A549 treated with Hydrocortisone at 1 μM for 4 hours (cell line): Measurements from ENCODE around the gene C3orf49. TPM values are rescaled to one million over a fixed set of nuclear protein-coding genes. Genes with fewer than 3 reads are reported as not detected.

ENCODE experiments used
- total RNA-seq: library from RNA; stranded (reverse); fragments of 200-300 nt; extraction: Qiagen RNA extraction; gene quantifications from 5 replicates; pipeline ENCODE4 v1.2.3, GENCODE V29; 2022

Gene C3orf49, protein sequence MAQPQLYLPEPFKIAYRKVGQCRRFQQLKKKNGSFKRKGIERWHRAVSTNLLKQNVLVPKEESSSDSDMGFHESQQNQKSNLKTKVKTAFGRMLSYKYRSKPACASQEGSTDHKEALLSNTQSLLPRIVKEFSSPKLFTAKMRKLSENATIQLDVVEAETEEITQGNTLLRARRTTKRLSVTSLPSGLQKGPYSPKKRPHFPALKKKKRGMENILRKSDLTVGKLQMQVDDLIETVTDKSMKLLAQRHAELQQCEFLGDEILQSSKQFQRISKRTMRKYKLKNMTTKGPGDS
- not detected in 5 replicates for total RNA-seq

DNA sequence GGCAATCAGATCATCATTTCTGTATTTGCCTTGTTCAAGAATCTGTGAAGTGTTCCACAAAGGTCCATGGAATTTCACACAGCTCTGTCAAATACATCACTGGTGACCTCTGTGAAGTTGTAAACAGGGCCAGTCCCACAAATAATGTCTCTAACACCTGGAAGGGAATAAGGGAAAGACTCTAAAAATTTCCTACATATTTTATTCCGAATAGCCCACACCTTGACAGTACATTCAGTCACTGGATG is at the start of gene C3orf49:
C3orf49 (plus strand) TSS at position 149 of the 248 bp plus-strand sequence. CDS start 173 bp downstream, outside the sequence.

DNA sequence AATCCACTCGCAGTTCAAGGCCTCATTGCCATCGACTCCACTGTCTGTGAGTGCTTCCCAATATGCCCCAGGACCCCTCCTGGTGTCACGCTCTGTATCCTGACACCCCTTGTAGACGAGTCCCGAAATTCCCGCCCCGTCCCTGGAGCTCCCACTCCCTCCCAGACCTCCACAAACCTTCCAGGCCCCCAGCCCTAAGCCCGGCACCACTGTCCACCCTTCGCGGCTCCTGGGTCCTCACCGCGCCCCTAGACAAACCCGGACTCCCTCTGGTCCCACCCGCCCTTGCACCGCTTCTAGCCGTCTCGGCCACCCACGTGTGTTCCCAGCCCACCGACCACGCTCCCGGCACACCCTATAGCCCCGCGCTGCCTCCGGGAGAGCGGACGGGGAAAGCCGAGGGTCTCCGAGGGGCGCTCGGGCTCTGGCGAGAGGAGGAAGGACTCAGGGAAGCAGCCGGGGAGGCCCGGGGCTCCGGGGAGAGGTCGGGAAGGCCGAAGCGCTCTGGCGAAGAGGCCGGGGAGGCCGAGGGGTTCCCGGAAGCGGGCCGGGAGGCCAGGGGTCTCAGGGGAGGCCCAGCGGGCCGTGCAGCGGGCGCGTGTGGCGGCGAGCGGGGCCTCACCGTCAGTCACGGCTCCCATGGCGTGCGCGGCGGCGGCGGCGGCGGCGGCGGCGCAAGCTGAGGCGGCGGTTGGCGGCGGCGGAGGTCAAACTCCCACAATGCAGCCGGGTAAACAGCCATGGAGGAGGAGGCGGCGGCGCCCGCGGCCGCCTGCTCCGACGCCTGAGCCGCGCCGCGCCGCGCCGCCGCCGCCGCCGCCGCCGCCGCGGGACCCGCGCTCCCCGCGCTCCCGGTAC is 44.3 kb downstream of the C3orf49 start, which contains the start of the genes ATXN7 and THOC7:
ATXN7 (plus strand) TSS at position 718 of the 858 bp plus-strand sequence. CDS start 48,732 bp downstream, outside the sequence.
THOC7 (minus strand) TSS at position 656 of the 858 bp plus-strand sequence; CDS start at position 641, 15 bp downstream.

Other genes with a start within 250 kb of the C3orf49 start
- not detected in 5 replicates for gene SNTN, start 166.6 kb upstream of the C3orf49 start, total RNA-seq
- gene THOC7, start 44.5 kb downstream of the C3orf49 start, total RNA-seq, result 56.5 to 68.8 TPM (median 61.5 TPM) in 5 replicates
- gene ATXN7, start 44.6 kb downstream of the C3orf49 start, total RNA-seq, result 2.8 to 5.6 TPM (median 4.5 TPM) in 5 replicates
- gene SCAANT1, start 93.1 kb downstream of the C3orf49 start, total RNA-seq, result not detected in 5 replicates
- 74.4 to 88.3 TPM (median 79.0 TPM) in 5 replicates for gene PSMD6, start 204.2 kb downstream of the C3orf49 start, total RNA-seq